Effector memory CD4-positive, alpha-beta T cell (primary cell): Measurements from ENCODE around the gene CASP14.

ENCODE experiments used
- DNase-seq, 3 donors: peaks; one replicate each; pipeline ENCODE4 v3.0.0-alpha.2; 2020
- H3K27ac ChIP-seq: 2 replicates; pipeline ENCODE4 v1.7.0; 2013; ENCODE audit warnings: mild to moderate bottlenecking, low read length, moderate library complexity; ENCODE audit not compliant: insufficient read depth, poor library complexity, severe bottlenecking
- H3K27me3 ChIP-seq: replicated peaks from 2 replicates; pipeline ENCODE4 v1.7.0; 2013; ENCODE audit warnings: mild to moderate bottlenecking, low read length; ENCODE audit not compliant: insufficient read depth, control insufficient read depth, poor library complexity, severe bottlenecking
- H3K36me3 ChIP-seq: 2 replicates; pipeline ENCODE4 v1.7.0; 2013; ENCODE audit warnings: mild to moderate bottlenecking, low read length, moderate library complexity; ENCODE audit not compliant: control insufficient read depth, insufficient read depth
- H3K4me1 ChIP-seq: 2 replicates; pipeline ENCODE4 v1.7.0; 2013; ENCODE audit warnings: low read length, mild to moderate bottlenecking; ENCODE audit not compliant: control insufficient read depth, insufficient read depth, poor library complexity, severe bottlenecking
- H3K4me3 ChIP-seq: 2 replicates; pipeline ENCODE4 v1.7.0; 2013; ENCODE audit warnings: low read length, low read depth, mild to moderate bottlenecking; ENCODE audit not compliant: insufficient read depth, poor library complexity, severe bottlenecking
- H3K9me3 ChIP-seq: 2 replicates; pipeline ENCODE4 v1.7.0; 2013; ENCODE audit warnings: mild to moderate bottlenecking, low read length, moderate library complexity; ENCODE audit not compliant: control insufficient read depth

Gene CASP14

DNA sequence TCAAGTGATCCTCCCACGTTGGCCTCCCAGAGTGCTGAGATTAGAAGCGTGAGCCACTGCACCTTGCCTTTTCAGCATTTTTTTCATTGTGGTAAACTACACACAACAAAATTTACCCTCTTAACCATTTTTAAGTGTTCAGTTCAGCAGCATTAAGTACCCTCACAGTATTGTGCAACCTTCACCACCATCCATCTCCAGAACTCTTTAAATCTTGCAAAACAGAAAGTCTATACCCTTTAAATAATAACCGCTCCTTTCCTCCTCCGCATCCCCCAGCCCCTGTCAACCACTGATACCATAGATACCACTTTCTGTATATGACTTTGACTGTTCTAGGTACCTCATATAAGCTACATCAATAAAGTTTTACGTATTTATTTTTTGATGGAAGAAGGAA is 20.8 kb upstream of the CASP14 start:
- Histone ChIP-seq H3K27ac (no peak overlapping the region), H3K4me1 (no peaks in the 10 kb centered on the region), H3K4me3 (no peak overlapping the region), H3K27me3 (no peaks in the 10 kb centered on the region), H3K36me3 (no peaks in the 10 kb centered on the region), H3K9me3 (no peaks in the 10 kb centered on the region)
- DNase-seq = no peak

DNA sequence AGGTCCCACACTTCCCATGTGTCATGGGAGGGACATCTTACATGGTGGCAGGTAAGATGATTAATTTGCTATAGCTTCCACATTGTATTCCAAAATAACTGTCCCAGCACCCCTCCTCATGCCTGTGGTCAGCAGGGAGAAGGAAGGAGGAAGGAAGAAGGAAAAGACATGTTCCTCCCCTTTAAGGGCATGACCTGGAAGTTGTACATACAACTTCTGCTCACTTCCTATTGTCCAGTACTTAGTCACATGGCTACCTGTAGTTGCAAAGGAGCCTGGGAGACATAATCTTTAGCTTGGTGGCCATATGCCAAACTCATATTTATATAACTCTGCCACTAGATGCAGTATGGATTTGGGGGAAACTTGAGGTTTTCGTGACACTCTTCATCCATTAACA is 17.6 kb upstream of the CASP14 start:
- no peaks in the 10 kb centered on the region for H3K36me3 ChIP-seq
- H3K27ac ChIP-seq = no peak overlapping the region
- H3K27me3 ChIP-seq = peaks cover 6% of the 10 kb centered on the region
- DNase-seq = no peak
- no peaks in the 10 kb centered on the region for H3K9me3 ChIP-seq
- no peak overlapping the region for H3K4me3 ChIP-seq
- H3K4me1 ChIP-seq = no peaks in the 10 kb centered on the region

DNA sequence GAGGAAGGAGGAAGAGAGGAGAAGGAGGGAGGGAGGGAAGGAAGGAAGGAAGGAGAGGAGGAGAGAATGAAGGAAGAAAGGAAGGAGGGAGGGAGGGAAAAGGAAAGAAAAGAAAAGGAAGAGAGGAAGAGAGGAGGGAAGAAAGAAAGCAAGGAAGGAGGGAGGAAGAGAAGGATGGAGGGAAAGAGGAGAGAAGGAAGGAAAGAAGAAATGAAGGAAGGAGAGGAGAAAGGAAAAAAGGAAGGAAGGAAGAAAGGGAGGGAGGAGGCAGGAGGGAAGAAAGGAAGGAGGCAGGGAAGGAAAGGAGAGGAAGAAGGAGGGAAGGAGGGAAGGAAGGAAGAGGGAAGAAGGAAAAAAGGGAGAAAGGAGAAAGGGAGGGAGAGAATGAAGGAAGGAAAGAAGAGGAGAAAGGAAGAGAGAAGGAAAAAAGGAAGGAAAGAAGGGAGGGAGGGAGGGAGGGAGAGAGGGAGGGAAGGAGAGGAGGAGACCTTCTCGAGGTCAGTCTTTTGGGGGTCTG is 13.4 kb upstream of the CASP14 start:
- Histone ChIP-seq H3K27ac (no peak overlapping the region), H3K27me3 (peaks cover 6% of the 10 kb centered on the region), H3K9me3 (no peaks in the 10 kb centered on the region), H3K36me3 (no peaks in the 10 kb centered on the region), H3K4me3 (no peak overlapping the region), H3K4me1 (no peaks in the 10 kb centered on the region)
- no peak for DNase-seq

DNA sequence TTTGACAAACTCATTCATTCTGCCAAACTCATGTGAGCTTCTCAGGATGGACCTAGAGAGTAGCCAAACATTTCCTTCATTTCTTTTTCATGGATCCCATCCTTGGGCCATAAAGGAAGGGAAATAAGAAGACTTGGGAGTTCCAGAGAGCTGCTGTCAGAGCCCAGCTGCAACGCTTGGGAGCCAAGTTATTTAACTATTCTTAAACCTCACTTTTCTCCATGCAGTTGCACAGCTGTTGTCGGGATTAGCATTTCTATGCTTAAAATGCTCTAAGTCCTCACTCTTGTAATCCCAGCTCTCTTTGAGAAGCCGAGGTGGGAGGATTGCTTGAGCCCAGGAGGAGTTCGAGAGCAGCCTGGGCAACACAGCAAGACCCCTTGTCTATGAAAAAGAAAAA is 11.7 kb upstream of the CASP14 start:
- Histone ChIP-seq H3K9me3 (no peaks in the 10 kb centered on the region), H3K27ac (no peak overlapping the region)

DNA sequence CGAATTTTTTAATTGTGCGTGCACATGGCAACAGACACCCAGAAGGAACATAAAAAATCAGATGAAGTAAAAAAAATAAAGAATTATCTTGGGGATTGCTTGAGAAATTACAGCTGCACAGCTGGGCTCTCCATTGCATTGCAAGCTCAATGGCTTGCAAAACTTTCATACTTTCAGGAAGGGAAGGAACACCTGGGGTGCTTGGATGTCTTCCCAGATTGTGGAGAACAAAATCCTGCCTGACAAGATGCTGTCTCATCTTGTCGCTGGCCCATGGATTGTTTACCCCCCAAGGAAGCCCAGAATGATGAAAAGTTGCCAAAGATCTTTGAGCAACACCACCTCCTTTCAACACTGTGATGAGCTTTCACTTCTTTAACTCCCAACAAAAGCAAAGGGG is 11.0 kb upstream of the CASP14 start:
- H3K4me3 ChIP-seq = no peak overlapping the region
- H3K27ac ChIP-seq = no peak overlapping the region
- H3K36me3 ChIP-seq = no peaks in the 10 kb centered on the region
- peaks cover 6% of the 10 kb centered on the region for H3K27me3 ChIP-seq
- no peaks in the 10 kb centered on the region for H3K9me3 ChIP-seq
- H3K4me1 ChIP-seq = no peaks in the 10 kb centered on the region
- DNase-seq = no peak

More for the DNA sequence above, 11.7 kb upstream of the CASP14 start:
- Histone ChIP-seq H3K36me3 (no peaks in the 10 kb centered on the region), H3K4me1 (no peaks in the 10 kb centered on the region), H3K27me3 (peaks cover 6% of the 10 kb centered on the region), H3K4me3 (no peak overlapping the region)
- no peak for DNase-seq

DNA sequence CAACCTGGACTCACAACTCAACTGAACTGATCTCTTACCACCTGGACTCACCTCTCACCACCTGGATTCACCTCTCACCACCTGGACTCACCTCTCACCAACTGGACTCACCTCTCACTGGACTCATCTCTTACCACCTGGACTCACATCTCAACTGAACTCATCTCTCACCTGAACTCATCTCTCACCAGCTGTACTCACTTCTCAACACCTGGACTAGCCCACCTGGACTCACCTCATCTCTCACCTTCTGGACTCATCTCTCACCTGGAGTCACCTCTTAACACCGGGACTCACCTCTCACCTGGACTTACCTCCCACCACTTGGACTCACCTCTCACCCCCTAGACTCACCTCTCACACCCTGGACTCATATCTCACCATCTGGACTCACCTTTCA is 7.3 kb upstream of the CASP14 start:
- no peak overlapping the region for H3K4me3 ChIP-seq
- H3K27me3 ChIP-seq = no peaks in the 10 kb centered on the region

DNA sequence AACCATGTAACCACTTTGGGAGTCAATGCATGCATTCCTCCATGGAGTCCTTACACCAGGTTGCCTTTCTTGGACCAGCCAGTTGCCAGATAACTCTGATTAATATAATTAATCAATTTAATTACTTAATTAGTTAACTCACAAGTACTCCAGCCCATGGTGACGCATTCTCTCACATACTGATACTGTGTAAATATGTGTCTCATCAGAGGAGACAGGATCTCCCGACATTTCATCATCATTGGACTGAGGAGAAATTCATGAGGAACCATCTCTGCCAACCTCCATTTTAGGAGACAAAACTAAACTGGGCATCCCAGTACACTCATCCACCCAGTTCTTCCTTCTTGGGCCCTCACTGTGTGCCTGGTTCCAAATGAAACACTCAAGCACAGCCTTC is 6.5 kb upstream of the CASP14 start:
- Histone ChIP-seq H3K36me3 (no peaks in the 10 kb centered on the region), H3K4me1 (no peaks in the 10 kb centered on the region), H3K4me3 (no peak overlapping the region), H3K27me3 (no peaks in the 10 kb centered on the region), H3K27ac (no peak overlapping the region), H3K9me3 (no peaks in the 10 kb centered on the region)
- DNase-seq = no peak

More for the DNA sequence above, 7.3 kb upstream of the CASP14 start:
- Histone ChIP-seq H3K4me1 (no peaks in the 10 kb centered on the region), H3K9me3 (no peaks in the 10 kb centered on the region), H3K27ac (no peak overlapping the region), H3K36me3 (no peaks in the 10 kb centered on the region)
- DNase-seq = no peak

DNA sequence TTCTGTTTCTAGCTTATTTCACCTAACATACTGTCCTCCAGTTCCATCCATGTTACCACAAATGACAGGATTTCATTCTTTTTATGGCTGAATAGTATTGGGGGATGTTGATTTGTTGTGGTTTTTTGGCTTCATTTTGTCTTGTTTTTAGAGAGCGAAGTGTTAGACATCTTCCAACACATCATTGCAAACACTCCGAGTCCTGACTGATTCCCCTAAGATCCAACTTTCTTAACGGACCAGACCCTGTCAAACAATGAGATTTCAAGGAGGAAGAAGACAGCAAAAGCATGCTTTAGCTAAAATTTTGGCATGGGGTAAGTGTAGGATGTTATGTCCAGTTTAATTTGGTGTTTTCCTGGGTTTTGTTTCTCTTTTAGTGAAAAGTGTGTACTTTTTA is 3.8 kb upstream of the CASP14 start:
- no peak overlapping the region for H3K27ac ChIP-seq
- no peak overlapping the region for H3K4me3 ChIP-seq
- no peaks in the 10 kb centered on the region for H3K36me3 ChIP-seq
- H3K4me1 ChIP-seq = no peaks in the 10 kb centered on the region
- H3K27me3 ChIP-seq = no peaks in the 10 kb centered on the region
- DNase-seq = no peak
- H3K9me3 ChIP-seq = no peaks in the 10 kb centered on the region

DNA sequence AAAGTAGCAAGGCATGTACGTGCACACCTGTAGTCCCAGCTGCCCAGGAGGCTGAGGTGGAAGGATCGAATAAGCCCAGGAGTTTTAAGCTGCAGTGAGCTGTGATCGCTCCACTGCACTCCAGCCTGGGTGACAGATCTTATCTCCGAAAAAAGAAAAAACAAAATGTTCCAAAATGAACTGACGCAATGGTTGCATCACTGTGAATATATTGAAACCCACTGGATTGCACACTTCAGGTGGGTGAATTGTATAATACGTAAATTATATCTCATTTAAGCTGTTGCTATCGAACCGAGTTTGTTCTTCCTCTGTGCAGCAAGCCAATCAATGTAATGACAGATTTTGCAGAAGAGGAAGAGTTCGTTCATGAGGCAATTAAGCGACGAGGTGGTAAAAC is 1.6 kb upstream of the CASP14 start:
- H3K9me3 ChIP-seq = no peaks in the 10 kb centered on the region
- no peaks in the 10 kb centered on the region for H3K27me3 ChIP-seq
- no peaks in the 10 kb centered on the region for H3K36me3 ChIP-seq
- H3K4me3 ChIP-seq = no peak overlapping the region
- no peak for DNase-seq
- no peaks in the 10 kb centered on the region for H3K4me1 ChIP-seq
- H3K27ac ChIP-seq = no peak overlapping the region

DNA sequence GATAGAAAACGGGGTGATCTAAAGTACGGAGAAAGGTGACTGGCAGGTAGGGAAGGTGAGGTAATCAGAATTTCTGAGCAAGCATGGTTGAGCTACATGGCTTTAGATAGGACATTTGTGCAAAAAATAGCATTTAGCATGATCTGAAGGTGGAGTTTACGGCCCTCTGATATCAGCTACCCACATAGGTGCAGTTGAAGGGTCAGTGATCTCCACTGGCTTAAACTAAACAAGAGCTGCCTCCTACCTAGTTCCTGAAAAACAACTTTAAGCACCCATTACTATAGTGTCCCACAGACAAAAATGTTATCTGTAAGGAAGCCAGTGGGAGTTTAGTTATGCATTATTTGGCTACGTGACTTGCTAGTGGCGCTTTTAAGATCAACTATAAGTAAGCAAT is 1.2 kb upstream of the CASP14 start:
- Histone ChIP-seq H3K36me3 (no peaks in the 10 kb centered on the region), H3K27me3 (no peaks in the 10 kb centered on the region), H3K27ac (no peak overlapping the region), H3K4me3 (no peak overlapping the region), H3K9me3 (no peaks in the 10 kb centered on the region), H3K4me1 (no peaks in the 10 kb centered on the region)
- DNase-seq = no peak

DNA sequence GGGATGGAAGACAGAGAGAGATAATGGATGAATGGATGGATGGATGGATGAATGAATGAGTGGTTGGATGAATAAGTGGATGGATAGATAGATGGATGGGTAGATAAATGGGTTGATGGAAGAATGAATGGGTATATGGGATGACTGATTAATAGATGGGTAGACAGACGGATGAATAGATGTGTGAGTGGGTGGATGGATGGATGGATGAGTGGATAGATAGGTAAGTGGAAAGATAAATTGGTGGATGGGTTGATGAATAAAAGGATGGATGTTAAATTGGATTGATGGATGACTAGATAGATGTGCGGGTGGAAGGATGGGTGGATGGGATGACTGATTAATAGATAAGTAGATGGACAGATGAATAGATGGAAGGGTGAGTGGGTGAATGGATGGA is 1.4 kb downstream of the CASP14 start:
- H3K4me3 ChIP-seq = no peak overlapping the region
- DNase-seq = no peak

More for the DNA sequence above, 1.4 kb downstream of the CASP14 start:
- Histone ChIP-seq H3K27ac (no peak overlapping the region), H3K36me3 (no peaks in the 10 kb centered on the region), H3K9me3 (no peaks in the 10 kb centered on the region), H3K4me1 (no peaks in the 10 kb centered on the region), H3K27me3 (no peaks in the 10 kb centered on the region)
